GM12878 (cell line): ENCODE measurements around the gene LEMD1. TPM values are rescaled to one million over a fixed set of nuclear protein-coding genes. Genes with fewer than 3 reads are reported as not detected.

Experiments
- ATAC-seq: fragments of 200-7000 bp; cut with Tn5 transposase; 3 replicates; pipeline ENCODE4 v1.9.1; 2020; ENCODE audit warnings: mild to moderate bottlenecking, moderate library complexity
- BruUV-seq: library from RNA; stranded (reverse); fragments of 400-500 nt; replicated peaks from 2 replicates; lab custom pipeline; 2021; lab: Mats Ljungman, UMichigan
- CTCF ChIA-PET: fragments of 300-600 bp; sonication (Branson Sonifier 250); formaldehyde crosslinking; extraction: SDS; loops from one replicate; lab custom pipeline; 2021; ENCODE audit warnings: inconsistent platforms; lab: Yijun Ruan, JAX
- POLR2A ChIA-PET: fragments of 350-600 bp; formaldehyde crosslinking; extraction: SDS; loops from one replicate; lab custom pipeline; 2021; ENCODE audit warnings: inconsistent platforms; lab: Charles Lee
- RAD21 ChIA-PET: fragments of 300-600 bp; sonication (Branson Sonifier 250); formaldehyde crosslinking; loops from one replicate; lab custom pipeline; 2023; ENCODE audit warnings: antibody characterized with exemption; ENCODE audit not compliant: unreplicated experiment; lab: Charles Lee
- SMC1A ChIA-PET: fragments of 300-600 bp; sonication (Branson Sonifier 250); formaldehyde crosslinking; loops from one replicate; lab custom pipeline; 2023; ENCODE audit not compliant: unreplicated experiment, uncharacterized antibody; lab: Charles Lee
- DNase-seq: peaks from one replicate; pipeline ENCODE4 v3.0.0-alpha.2; 2011; ENCODE audit warnings: low read depth, low spot score
- FAIRE-seq: peaks from 3 replicates; lab custom pipeline; 2011; peaks lifted over from hg19 to GRCh38; lab: Jason Lieb, UNC
- H2AFZ ChIP-seq: 2 replicates; pipeline ENCODE4 v1.6.0; 2011; ENCODE audit warnings: low read depth, low read length, control low read depth; ENCODE audit not compliant: control insufficient read depth
- H3K27ac ChIP-seq: 2 replicates; pipeline ENCODE4 v1.5.1; 2011; ENCODE audit warnings: control low read depth; ENCODE audit not compliant: control insufficient read depth, insufficient read depth
- H3K27me3 ChIP-seq, 2 experiments: replicated peaks in 1 of 2; 2 replicates each; pipeline versions ENCODE4 v1.6.0 to v1.6.1; 2011; ENCODE audit warnings: low read length in 1 of 2; ENCODE audit not compliant: control insufficient read depth in 2 of 2, insufficient read depth in 2 of 2
- H3K36me3 ChIP-seq, 2 experiments: 2 replicates each; pipeline ENCODE4 v1.5.1; 2011; ENCODE audit warnings: low read length in 1 of 2; ENCODE audit not compliant: control insufficient read depth in 2 of 2, insufficient read depth in 2 of 2
- H3K4me1 ChIP-seq: 2 replicates; pipeline ENCODE4 v1.6.1; 2011; ENCODE audit warnings: mild to moderate bottlenecking, low read length, moderate library complexity, mixed read lengths; ENCODE audit not compliant: control insufficient read depth, insufficient read depth
- H3K4me2 ChIP-seq: 2 replicates; pipeline ENCODE4 v1.6.0; 2011; ENCODE audit warnings: control low read depth; ENCODE audit not compliant: control insufficient read depth, insufficient read depth
- H3K4me3 ChIP-seq: fragments of 200-600 bp; sonication (generic); 2 replicates; pipeline ENCODE4 v1.5.1; 2016
- H3K79me2 ChIP-seq: 2 replicates; pipeline ENCODE4 v1.6.0; 2011; ENCODE audit warnings: low read length; ENCODE audit not compliant: control insufficient read depth, insufficient read depth
- H3K9ac ChIP-seq: 2 replicates; pipeline ENCODE4 v1.8.0; 2011; ENCODE audit warnings: low read length, control low read depth, mixed read lengths; ENCODE audit not compliant: control insufficient read depth, insufficient read depth
- H3K9me3 ChIP-seq: replicated peaks from 3 replicates; pipeline ENCODE4 v1.5.1; 2011; ENCODE audit warnings: mild to moderate bottlenecking, low read length; ENCODE audit not compliant: control insufficient read depth, insufficient read depth
- H4K20me1 ChIP-seq: 2 replicates; pipeline ENCODE4 v1.6.0; 2011; ENCODE audit not compliant: control insufficient read depth, insufficient read depth
- BACH1 ChIP-seq: fragments of 450-650 bp; IDR thresholded peaks from 2 replicates; pipeline ENCODE4 v1.6.1; 2017; ENCODE audit warnings: mild to moderate bottlenecking, borderline replicate concordance
- CBX5 ChIP-seq: sonication (generic); IDR thresholded peaks from 2 replicates; pipeline ENCODE4 v1.6.1; 2016; ENCODE audit warnings: low read depth, moderate library complexity, mild to moderate bottlenecking, inconsistent platforms
- ESRRA ChIP-seq: IDR thresholded peaks from 2 replicates; pipeline ENCODE4 v1.6.1; 2012; ENCODE audit warnings: mild to moderate bottlenecking, low read length, improper control_type of control experiment
- IRF3 ChIP-seq: fragments of 450-650 bp; IDR thresholded peaks from 2 replicates; pipeline ENCODE4 v1.6.1; 2014; ENCODE audit warnings: mild to moderate bottlenecking
- KDM1A ChIP-seq: fragments of 200-600 bp; sonication (generic); IDR thresholded peaks from 2 replicates; pipeline ENCODE4 v1.6.1; 2016; ENCODE audit warnings: borderline replicate concordance
- MYC ChIP-seq: IDR thresholded peaks from 2 replicates; pipeline ENCODE4 v1.6.1; 2011; ENCODE audit warnings: mild to moderate bottlenecking, low read length, moderate library complexity, inconsistent platforms; ENCODE audit not compliant: insufficient read depth, insufficient replicate concordance, insufficient read length, severe bottlenecking
- NFXL1 ChIP-seq: fragments of 450-650 bp; IDR thresholded peaks from 2 replicates; pipeline ENCODE4 v1.6.1; 2017; ENCODE audit warnings: antibody characterized with exemption, mild to moderate bottlenecking, borderline replicate concordance
- POLR2AphosphoS2 ChIP-seq: IDR thresholded peaks from 2 replicates; pipeline ENCODE4 v1.6.1; 2011; ENCODE audit warnings: low read depth, mild to moderate bottlenecking, low read length, improper control_type of control experiment, moderate library complexity
- POU2F2 ChIP-seq: IDR thresholded peaks from 3 replicates; pipeline ENCODE4 v1.6.1; 2011; ENCODE audit warnings: low read depth, mild to moderate bottlenecking, low read length, borderline replicate concordance
- SREBF2 ChIP-seq: IDR thresholded peaks from 2 replicates; pipeline ENCODE4 v1.6.1; 2012; ENCODE audit warnings: mild to moderate bottlenecking, low read length
- STAT3 ChIP-seq: IDR thresholded peaks from 2 replicates; pipeline ENCODE4 v1.6.1; 2011; ENCODE audit warnings: low read depth, low read length, improper control_type of control experiment
- USF1 ChIP-seq: IDR thresholded peaks from 2 replicates; pipeline ENCODE4 v1.6.1; 2011; ENCODE audit warnings: borderline replicate concordance, low read depth, mild to moderate bottlenecking, moderate library complexity, mixed read lengths, low read length; ENCODE audit not compliant: insufficient read depth; ENCODE audit errors: extremely low read length
- ZBTB33 ChIP-seq: fragments of 450-650 bp; IDR thresholded peaks from 2 replicates; pipeline ENCODE4 v1.6.1; 2017; ENCODE audit warnings: mild to moderate bottlenecking
- WGBS: methylation state at CpG from one replicate; pipeline ENCODE4 v1.1.6; 2016; ENCODE audit warnings: low lambda C conversion rate; ENCODE audit not compliant: insufficient replicate concordance, insufficient coverage; ENCODE audit errors: missing lambda C conversion rate; 5-methylcytosine and 5-hydroxymethylcytosine counted together
- in situ Hi-C: fragments of 300-500 bp; cut with MboI; formaldehyde crosslinking; loops from 9 replicates; pipeline ENCODE4 v1.14.3; 2018; ENCODE audit warnings: mixed read lengths
- intact Hi-C: fragments of 100-400 bp; cut with micrococcal nuclease; formaldehyde crosslinking; loops from one replicate; pipeline ENCODE4 v1.14.2; 2022; ENCODE audit not compliant: unreplicated experiment
- polyA plus RNA-seq, 11 experiments: library from polyadenylated mRNA; depleted of rRNA in 4 of 11; unstranded in 6 of 11; stranded (reverse) in 5 of 11; fragments of >200 nt; fragmentation: Nextera tagmentation in 4 of 11; fragmentation: Illumina TruSeq in 1 of 11; extraction: Ambion mirVana in 4 of 11; extraction: Trizol in 1 of 11; gene quantifications; 1 replicate in 1 of 11; 2 replicates in 10 of 11; pipeline versions ENCODE4 v1.2.1 to v1.2.3, GENCODE V29; 2011 to 2016; ENCODE audit warnings: inconsistent platforms in 2 of 11, missing spikeins in 2 of 11, low read depth in 1 of 11
- total RNA-seq, 4 experiments: library from RNA; depleted of rRNA in 3 of 4; stranded (reverse); fragments of >200 nt in 3 of 4; fragmentation: Illumina TruSeq in 1 of 4; extraction: Trizol in 1 of 4; gene quantifications; 2 replicates each; pipeline versions ENCODE4 v1.2.1 to v1.2.3, GENCODE V29; 2013 to 2021
- TF ChIP-seq, protein P1 (sequence below): fragments of 450-650 bp; formaldehyde crosslinking; IDR thresholded peaks from 2 replicates; pipeline ENCODE4 v1.5.0; 2022; ENCODE audit warnings: mild to moderate bottlenecking, missing genetic modification characterization

Gene LEMD1
- total and polyA plus RNA-seq, 10 of the 15 experiments (the other 5 are each of a cell fraction or from before 2014, with no cell fraction given), result 0.19 to 1.2 (median 0.26) TPM; not detected in 7

GRCh38 chr1:205371871-205372660 lies 49.8 kb downstream of the LEMD1 start:
- SMC1A ChIA-PET, result interaction anchor here (0.8 to 1.5 kb wide), 2 partner anchors 9 to 101 kb away, joined by 3 to 4 read pairs; no protein-coding TSS in a partner anchor
- POLR2A ChIA-PET, result no interaction called here
- CTCF ChIA-PET, result interaction anchor here (1.0 to 2.7 kb wide), 4 partner anchors 18 to 152 kb away, joined by 3 to 8 read pairs (median 4); no protein-coding TSS in a partner anchor
- TF ChIP-seq KDM1A (no peak), ZBTB33 (no peak), USF1 (no peak), CBX5 (no peak), BACH1 (no peak), SREBF2 (no peak), POU2F2 (no peak), STAT3 (no peak), ESRRA (no peak), NFXL1 (no peak), POLR2AphosphoS2 (no peak), IRF3 (no peak), MYC (no peak)
- TF ChIP-seq, protein P1, sequence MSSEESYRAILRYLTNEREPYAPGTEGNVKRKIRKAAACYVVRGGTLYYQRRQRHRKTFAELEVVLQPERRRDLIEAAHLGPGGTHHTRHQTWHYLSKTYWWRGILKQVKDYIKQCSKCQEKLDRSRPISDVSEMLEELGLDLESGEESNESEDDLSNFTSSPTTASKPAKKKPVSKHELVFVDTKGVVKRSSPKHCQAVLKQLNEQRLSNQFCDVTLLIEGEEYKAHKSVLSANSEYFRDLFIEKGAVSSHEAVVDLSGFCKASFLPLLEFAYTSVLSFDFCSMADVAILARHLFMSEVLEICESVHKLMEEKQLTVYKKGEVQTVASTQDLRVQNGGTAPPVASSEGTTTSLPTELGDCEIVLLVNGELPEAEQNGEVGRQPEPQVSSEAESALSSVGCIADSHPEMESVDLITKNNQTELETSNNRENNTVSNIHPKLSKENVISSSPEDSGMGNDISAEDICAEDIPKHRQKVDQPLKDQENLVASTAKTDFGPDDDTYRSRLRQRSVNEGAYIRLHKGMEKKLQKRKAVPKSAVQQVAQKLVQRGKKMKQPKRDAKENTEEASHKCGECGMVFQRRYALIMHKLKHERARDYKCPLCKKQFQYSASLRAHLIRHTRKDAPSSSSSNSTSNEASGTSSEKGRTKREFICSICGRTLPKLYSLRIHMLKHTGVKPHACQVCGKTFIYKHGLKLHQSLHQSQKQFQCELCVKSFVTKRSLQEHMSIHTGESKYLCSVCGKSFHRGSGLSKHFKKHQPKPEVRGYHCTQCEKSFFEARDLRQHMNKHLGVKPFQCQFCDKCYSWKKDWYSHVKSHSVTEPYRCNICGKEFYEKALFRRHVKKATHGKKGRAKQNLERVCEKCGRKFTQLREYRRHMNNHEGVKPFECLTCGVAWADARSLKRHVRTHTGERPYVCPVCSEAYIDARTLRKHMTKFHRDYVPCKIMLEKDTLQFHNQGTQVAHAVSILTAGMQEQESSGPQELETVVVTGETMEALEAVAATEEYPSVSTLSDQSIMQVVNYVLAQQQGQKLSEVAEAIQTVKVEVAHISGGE, result no peak

More at GRCh38 chr1:205371871-205372660, 49.8 kb downstream of the LEMD1 start:
- Histone ChIP-seq H4K20me1 (no peaks in the 10 kb centered on the region), H3K36me3 (no peaks in the 10 kb centered on the region), H3K9me3 (no peaks in the 10 kb centered on the region), H3K79me2 (no peaks in the 10 kb centered on the region), H3K9ac (no peak overlapping the region), H3K4me1 (no peaks in the 10 kb centered on the region), H3K27me3 (peaks cover 4 to 5% of the 10 kb centered on the region in 2 experiments; a peak in 2 of 4 replicates), H2AFZ (no peak overlapping the region), H3K4me3 (no peak overlapping the region), H3K27ac (no peak overlapping the region), H3K4me2 (no peak overlapping the region)
- in situ Hi-C loops (no loop called here), intact Hi-C loops (no loop called here)
- BruUV-seq, result no TSS peak
- 31% methylated on average over 11 of the region's 11 CpGs for WGBS
- RAD21 ChIA-PET, result interaction anchor here (0.5 kb wide), 1 partner anchor 14 kb away, joined by 3 read pairs; no protein-coding TSS in a partner anchor
- DNase-seq, result no peak
- ATAC-seq, result no peak
- no peak for FAIRE-seq
